Measurements from ENCODE around the gene MAP3K5.

Gene MAP3K5

GRCh38 chr6:136660727-136661126 is 131.6 kb downstream of the MAP3K5 start:
- TF ChIP-seq TAF1 (IDR thresholded peaks at IDR 0.05; ENCODE audit: borderline replicate concordance, insufficient read depth, low read length): no peak
- TF ChIP-seq POLR2AphosphoS5 (IDR thresholded peaks at IDR 0.05; ENCODE audit: low read depth, low read length): no peak
- no peak for TF ChIP-seq SIN3A (IDR thresholded peaks at IDR 0.05; ENCODE audit: borderline replicate concordance, insufficient read depth, low read length)
- no peak for TF ChIP-seq REST (IDR thresholded peaks at IDR 0.05; ENCODE audit: insufficient read depth in 1 of 2, low read depth in 2 of 2, low read length in 2 of 2)
- no peak for TF ChIP-seq FOXP2 (optimal IDR thresholded peaks at IDR 0.05; ENCODE audit: borderline replicate concordance, extremely low read depth, extremely low read length, insufficient read depth)

GRCh38 chr6:136659991-136660499 is 132.2 kb downstream of the MAP3K5 start:
- no peak for TF ChIP-seq TAF1 (IDR thresholded peaks at IDR 0.05; ENCODE audit: borderline replicate concordance, insufficient read depth, low read length)
- TF ChIP-seq POLR2AphosphoS5 (IDR thresholded peaks at IDR 0.05; ENCODE audit: low read depth, low read length): no peak
- no peak for TF ChIP-seq FOXP2 (optimal IDR thresholded peaks at IDR 0.05; ENCODE audit: borderline replicate concordance, extremely low read depth, extremely low read length, insufficient read depth)

- TF ChIP-seq POLR2AphosphoS5 (IDR thresholded peaks at IDR 0.05; ENCODE audit: low read depth, low read length) (no peak), REST (IDR thresholded peaks at IDR 0.05; ENCODE audit: insufficient read depth in 1 of 2, low read depth in 2 of 2, low read length in 2 of 2) (no peak), FOXP2 (optimal IDR thresholded peaks at IDR 0.05; ENCODE audit: borderline replicate concordance, extremely low read depth, extremely low read length, insufficient read depth) (no peak), TAF1 (IDR thresholded peaks at IDR 0.05; ENCODE audit: borderline replicate concordance, insufficient read depth, low read length) (no peak), SIN3A (IDR thresholded peaks at IDR 0.05; ENCODE audit: borderline replicate concordance, insufficient read depth, low read length) (no peak)
Measured at GRCh38 chr6:136658711-136659110, 133.6 kb downstream of the MAP3K5 start.

- TF ChIP-seq FOXP2 (optimal IDR thresholded peaks at IDR 0.05; ENCODE audit: borderline replicate concordance, extremely low read depth, extremely low read length, insufficient read depth): no peak
- no peak for TF ChIP-seq TAF1 (IDR thresholded peaks at IDR 0.05; ENCODE audit: borderline replicate concordance, insufficient read depth, low read length)
- no peak for TF ChIP-seq POLR2AphosphoS5 (IDR thresholded peaks at IDR 0.05; ENCODE audit: low read depth, low read length)
- TF ChIP-seq SIN3A (IDR thresholded peaks at IDR 0.05; ENCODE audit: borderline replicate concordance, insufficient read depth, low read length): no peak
- no peak for TF ChIP-seq REST (IDR thresholded peaks at IDR 0.05; ENCODE audit: insufficient read depth in 1 of 2, low read depth in 2 of 2, low read length in 2 of 2)
Measured at GRCh38 chr6:136657666-136658065, 134.6 kb downstream of the MAP3K5 start.

- TF ChIP-seq TAF1 (IDR thresholded peaks at IDR 0.05; ENCODE audit: borderline replicate concordance, insufficient read depth, low read length) (no peak), FOXP2 (optimal IDR thresholded peaks at IDR 0.05; ENCODE audit: borderline replicate concordance, extremely low read depth, extremely low read length, insufficient read depth) (no peak), POLR2AphosphoS5 (IDR thresholded peaks at IDR 0.05; ENCODE audit: low read depth, low read length) (no peak), REST (IDR thresholded peaks at IDR 0.05; ENCODE audit: insufficient read depth in 1 of 2, low read depth in 2 of 2, low read length in 2 of 2) (no peak), SIN3A (IDR thresholded peaks at IDR 0.05; ENCODE audit: borderline replicate concordance, insufficient read depth, low read length) (no peak)
Measured at GRCh38 chr6:136656121-136656520, 136.2 kb downstream of the MAP3K5 start.
